ENCODE measurements around the gene ST8SIA1.

The ST8SIA1 gene

GRCh38 chr12:22283508-22283907 is 51.0 kb downstream of the ST8SIA1 start:
- no peaks in the 10 kb centered on the region for H3K36me3 ChIP-seq
- no peak for TF ChIP-seq CTCF (IDR thresholded peaks at IDR 0.05; ENCODE audit: low read depth, low read length)
- no peaks in the 10 kb centered on the region; the same call in 1 of the 2 replicates for H3K27me3 ChIP-seq
- H3K4me1 ChIP-seq, result no peaks in the 10 kb centered on the region
- no peaks in the 10 kb centered on the region for H3K9me3 ChIP-seq
- H3K4me3 ChIP-seq (ENCODE audit: low read depth, low read length), result no peak overlapping the region
- DNase-seq, result no peak

GRCh38 chr12:22283006-22283506 is 51.5 kb downstream of the ST8SIA1 start:
- no peak overlapping the region for H3K4me3 ChIP-seq (ENCODE audit: low read depth, low read length)
- H3K36me3 ChIP-seq, result no peaks in the 10 kb centered on the region
- no peak for DNase-seq
- no peaks in the 10 kb centered on the region for H3K9me3 ChIP-seq
- H3K27me3 ChIP-seq, result no peaks in the 10 kb centered on the region; the same call in 1 of the 2 replicates
- no peak for TF ChIP-seq CTCF (IDR thresholded peaks at IDR 0.05; ENCODE audit: low read depth, low read length)
- no peaks in the 10 kb centered on the region for H3K4me1 ChIP-seq

- H3K9me3 ChIP-seq, result no peaks in the 10 kb centered on the region
- TF ChIP-seq CTCF (IDR thresholded peaks at IDR 0.05; ENCODE audit: low read depth, low read length), result no peak
- DNase-seq, result no peak
- H3K27me3 ChIP-seq, result no peaks in the 10 kb centered on the region; the same call in 1 of the 2 replicates
- H3K36me3 ChIP-seq, result no peaks in the 10 kb centered on the region
- H3K4me1 ChIP-seq, result no peaks in the 10 kb centered on the region
- no peak overlapping the region for H3K4me3 ChIP-seq (ENCODE audit: low read depth, low read length)
Measured at GRCh38 chr12:22282283-22282682, 52.2 kb downstream of the ST8SIA1 start.

- no peak for DNase-seq
- no peaks in the 10 kb centered on the region for H3K9me3 ChIP-seq
- no peaks in the 10 kb centered on the region for H3K36me3 ChIP-seq
- no peaks in the 10 kb centered on the region for H3K4me1 ChIP-seq
- H3K27me3 ChIP-seq, result no peaks in the 10 kb centered on the region
- H3K4me3 ChIP-seq (ENCODE audit: low read depth, low read length), result no peak overlapping the region
- TF ChIP-seq CTCF (IDR thresholded peaks at IDR 0.05; ENCODE audit: low read depth, low read length), result no peak
Measured at GRCh38 chr12:22276867-22277266, 57.6 kb downstream of the ST8SIA1 start.

- H3K4me1 ChIP-seq, result no peaks in the 10 kb centered on the region
- no peak for DNase-seq
- no peaks in the 10 kb centered on the region for H3K27me3 ChIP-seq
- TF ChIP-seq CTCF (IDR thresholded peaks at IDR 0.05; ENCODE audit: low read depth, low read length), result no peak
- H3K9me3 ChIP-seq, result no peaks in the 10 kb centered on the region
- no peak overlapping the region for H3K4me3 ChIP-seq (ENCODE audit: low read depth, low read length)
- no peaks in the 10 kb centered on the region for H3K36me3 ChIP-seq
Measured at GRCh38 chr12:22276313-22276712, 58.2 kb downstream of the ST8SIA1 start.

- Histone ChIP-seq H3K4me3 (ENCODE audit: low read depth, low read length) (no peak overlapping the region), H3K36me3 (no peaks in the 10 kb centered on the region), H3K27me3 (no peaks in the 10 kb centered on the region), H3K9me3 (no peaks in the 10 kb centered on the region), H3K4me1 (no peaks in the 10 kb centered on the region)
- DNase-seq, result no peak
- TF ChIP-seq CTCF (IDR thresholded peaks at IDR 0.05; ENCODE audit: low read depth, low read length), result no peak
Measured at GRCh38 chr12:22275843-22276242, 58.7 kb downstream of the ST8SIA1 start.

Measured in BE2C (cell line).